Suprapubic skin (tissue), 3 donors: ENCODE data around the gene PLLP.

Experiments
- EP300 ChIP-seq: sonication (generic); formaldehyde crosslinking; IDR thresholded peaks from one replicate; pipeline ENCODE4 v1.6.1; 2017; ENCODE audit warnings: antibody characterized with exemption
- POLR2A ChIP-seq, 2 donors: fragments of 450-650 bp; IDR thresholded peaks; one replicate each; pipeline ENCODE4 v1.6.1; 2017; ENCODE audit warnings: antibody characterized with exemption in 2 of 2, mild to moderate bottlenecking in 2 of 2, moderate library complexity in 2 of 2
- TF ChIP-seq, protein P1 (sequence below), 2 donors: fragments of 200-600 bp in 1 of 2; fragments of 450-650 bp in 1 of 2; sonication (generic) in 1 of 2; IDR thresholded peaks; one replicate each; pipeline ENCODE4 v1.5.1; 2016 to 2019; ENCODE audit warnings: antibody characterized with exemption in 2 of 2, mild to moderate bottlenecking in 1 of 2, moderate library complexity in 1 of 2

DNA sequence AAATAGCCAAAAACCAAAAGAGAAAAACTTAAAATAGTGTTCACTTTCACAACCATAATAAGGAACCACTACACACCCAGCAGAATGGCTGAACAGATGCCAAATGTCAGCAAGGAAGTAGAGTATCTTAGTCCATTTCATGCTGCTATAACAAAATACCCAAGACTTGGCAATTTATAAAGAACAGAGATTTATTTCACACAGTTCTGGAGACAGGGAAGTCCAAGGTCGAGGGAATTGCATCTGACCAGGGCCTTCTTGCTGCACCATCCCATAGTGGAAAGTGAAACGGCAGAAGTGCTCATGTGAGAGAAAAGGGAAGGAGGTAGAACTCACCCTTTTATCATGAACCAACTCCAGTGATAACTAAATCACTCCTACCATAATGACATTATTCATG is 40.3 kb upstream of the PLLP start:
- TF ChIP-seq, protein P1, sequence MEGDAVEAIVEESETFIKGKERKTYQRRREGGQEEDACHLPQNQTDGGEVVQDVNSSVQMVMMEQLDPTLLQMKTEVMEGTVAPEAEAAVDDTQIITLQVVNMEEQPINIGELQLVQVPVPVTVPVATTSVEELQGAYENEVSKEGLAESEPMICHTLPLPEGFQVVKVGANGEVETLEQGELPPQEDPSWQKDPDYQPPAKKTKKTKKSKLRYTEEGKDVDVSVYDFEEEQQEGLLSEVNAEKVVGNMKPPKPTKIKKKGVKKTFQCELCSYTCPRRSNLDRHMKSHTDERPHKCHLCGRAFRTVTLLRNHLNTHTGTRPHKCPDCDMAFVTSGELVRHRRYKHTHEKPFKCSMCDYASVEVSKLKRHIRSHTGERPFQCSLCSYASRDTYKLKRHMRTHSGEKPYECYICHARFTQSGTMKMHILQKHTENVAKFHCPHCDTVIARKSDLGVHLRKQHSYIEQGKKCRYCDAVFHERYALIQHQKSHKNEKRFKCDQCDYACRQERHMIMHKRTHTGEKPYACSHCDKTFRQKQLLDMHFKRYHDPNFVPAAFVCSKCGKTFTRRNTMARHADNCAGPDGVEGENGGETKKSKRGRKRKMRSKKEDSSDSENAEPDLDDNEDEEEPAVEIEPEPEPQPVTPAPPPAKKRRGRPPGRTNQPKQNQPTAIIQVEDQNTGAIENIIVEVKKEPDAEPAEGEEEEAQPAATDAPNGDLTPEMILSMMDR (IDR thresholded peaks at IDR 0.05), result no peak
- TF ChIP-seq EP300 (no peak), POLR2A (IDR thresholded peaks at IDR 0.05) (no peak)
